Heart right ventricle (tissue), 16 donors: ENCODE measurements around the gene ITPR3. TPM values are rescaled to one million over a fixed set of nuclear protein-coding genes. Genes with fewer than 3 reads are reported as not detected.

Experiments
- ATAC-seq, 8 donors: fragments of 200-7000 bp; cut with Tn5 transposase; one replicate each; pipeline ENCODE4 v1.9.1; 2020; ENCODE audit warnings: mild to moderate bottlenecking in 8 of 8, moderate library complexity in 8 of 8, moderate number of reproducible peaks in 1 of 8
- DNase-seq, 2 donors: peaks; one replicate each; pipeline ENCODE4 v3.0.0-alpha.2; 2020
- H3K27ac ChIP-seq, 10 donors: fragments of 200-600 bp; sonication (generic) in 2 of 10; one replicate each; pipeline versions ENCODE4 v1.5.0 to v1.8.0; 2020 to 2022; ENCODE audit warnings: mild to moderate bottlenecking in 3 of 10
- H3K27me3 ChIP-seq, 7 donors: fragments of 200-600 bp; one replicate each; pipeline ENCODE4 v1.8.0; 2021 to 2022; ENCODE audit warnings: mild to moderate bottlenecking in 2 of 7
- H3K36me3 ChIP-seq, 9 donors: fragments of 200-600 bp; sonication (generic) in 1 of 9; one replicate each; pipeline versions ENCODE4 v1.5.0 to v1.8.0; 2020 to 2022; ENCODE audit warnings: mild to moderate bottlenecking in 2 of 9
- H3K4me1 ChIP-seq, 9 donors: fragments of 200-600 bp; sonication (generic) in 1 of 9; one replicate each; pipeline versions ENCODE4 v1.5.0 to v1.8.0; 2020 to 2022; ENCODE audit warnings: mild to moderate bottlenecking in 4 of 9
- H3K4me3 ChIP-seq, 10 donors: fragments of 200-600 bp; sonication (generic) in 2 of 10; one replicate each; pipeline versions ENCODE4 v1.5.0 to v1.8.0; 2020 to 2022; ENCODE audit warnings: mild to moderate bottlenecking in 7 of 10, moderate library complexity in 2 of 10
- H3K9me3 ChIP-seq, 11 donors: fragments of 200-600 bp in 10 of 11; sonication (generic) in 2 of 11; one replicate each; pipeline versions ENCODE4 v1.5.0 to v1.8.0; 2013 to 2022; ENCODE audit warnings: mild to moderate bottlenecking in 2 of 11, control low read depth in 1 of 11, moderate library complexity in 1 of 11
- CTCF ChIP-seq, 9 donors: fragments of 200-600 bp; sonication (generic) in 2 of 9; IDR thresholded peaks; one replicate each; pipeline versions ENCODE4 v1.5.0 to v1.8.0; 2021 to 2022; ENCODE audit warnings: antibody characterized with exemption in 9 of 9, mild to moderate bottlenecking in 5 of 9, moderate library complexity in 1 of 9
- WGBS, 2 donors: extraction: QIAGEN DNeasy Blood & Tissue Kit; methylation state at CpG; one replicate each; pipeline ENCODE4 v1.1.7; 2013; ENCODE audit warnings: inconsistent platforms in 1 of 2; 5-methylcytosine and 5-hydroxymethylcytosine counted together
- intact Hi-C, 10 donors: fragments of 100-400 bp; cut with DNase I; formaldehyde crosslinking; loops; one replicate each; pipeline versions ENCODE4 v1.11.1 to v1.14.2; 2022
- polyA plus RNA-seq, 2 donors: library from polyadenylated mRNA; stranded (reverse); fragments of 200-250 nt; gene quantifications; one replicate each; pipeline ENCODE4 v1.2.3, GENCODE V29; 2013
- total RNA-seq, 10 donors: library from RNA; stranded (reverse); fragmentation: NEBNext Ultra II Directional in 3 of 10; extraction: Animal tissue kit (Norgen Biotek cat#: 25700) in 3 of 10; gene quantifications; one replicate each; pipeline versions ENCODE4 v1.2.1 to v1.2.4, GENCODE V29; 2021 to 2023
- donor health status: Arrhythmogenic right ventricular cardiomyopathy.
- donor health status: ischemic (EF 13 %, LVEDD 7.1; RV severe dilation, severe dysfunction).
- donor health status: healthy with polysubstance abuse.
- donor health status: DM: no; HTN: yes; CAD: no.
- donor health status: DM: no; HTN: no; CAD: no.
- donor health status: ischemic (EF 25% LVEDD 6.9; RV normal size, moderate dysfunction).
- donor health status: ischemic (EF 25% LVEDD 5.7; RV mildly dilated, moderate dysfunction).
- donor health status: healthy.
- donor health status: DM: yes; HTN: yes; CAD: no.
- donor health status: Ischemic cardiomyopathy.
- donor health status: ischemic (EF 35%, LVEDD 5.7; RV mildly dilated, moderate dysfunction).
- donor health status: nonischemic (EF 11% LVEDD 7.7; RV severe dilation, severe dysfunction).
- donor health status: DM: yes; HTN: yes; CAD: no.
- donor health status: PGD.
- donor health status: ischemic (EF 29% LVEDD 5.4; RV normal size, mild dysfunction).
- donor health status: nonischemic (EF 23%, LVEDD 6.1; RV moderate dilation, normal function).

ITPR3 gene
- total and polyA plus RNA-seq, 12 donors = 3.2 to 16.7 (median 6.0) TPM

GRCh38 chr6:33684983-33685382, 63.9 kb downstream of the ITPR3 start:
- ATAC-seq (no peak), DNase-seq (no peak)
- 93 to 97% methylated on average over 7 of the region's 7 CpGs for WGBS, 2 donors
- TF ChIP-seq CTCF (IDR thresholded peaks at IDR 0.05) = no peak
- no peaks in the 10 kb centered on the region for H3K4me1 ChIP-seq
- intact Hi-C loops = no loop called here
- peaks cover 0 to 98% (median 7%) of the 10 kb centered on the region in 9 donors for H3K36me3 ChIP-seq
- no peak overlapping the region for H3K4me3 ChIP-seq
- H3K9me3 ChIP-seq = no peaks in the 10 kb centered on the region
- no peak overlapping the region for H3K27ac ChIP-seq
- H3K27me3 ChIP-seq = no peaks in the 10 kb centered on the region

GRCh38 chr6:33685411-33686224, 64.5 kb downstream of the ITPR3 start:
- intact Hi-C loops = no loop called here
- Histone ChIP-seq H3K4me1 (peaks cover 0 to 5% (median 0%) of the 10 kb centered on the region in 9 donors), H3K27me3 (no peaks in the 10 kb centered on the region), H3K4me3 (no peak overlapping the region), H3K36me3 (peaks cover 0 to 98% (median 7%) of the 10 kb centered on the region in 9 donors), H3K27ac (no peak overlapping the region), H3K9me3 (no peaks in the 10 kb centered on the region)
- 92 to 96% methylated on average over 37 to 38 of the region's 38 CpGs for WGBS, 2 donors
- ATAC-seq (no peak), DNase-seq (no peak)
- TF ChIP-seq CTCF (IDR thresholded peaks at IDR 0.05) = no peak

GRCh38 chr6:33686225-33686924, 65.3 kb downstream of the ITPR3 start:
- intact Hi-C loops = no loop called here
- peaks cover 0 to 13% (median 2%) of the 10 kb centered on the region in 9 donors for H3K4me1 ChIP-seq
- H3K27ac ChIP-seq = no peak overlapping the region
- H3K36me3 ChIP-seq = peaks cover 0 to 98% (median 7%) of the 10 kb centered on the region in 9 donors
- ATAC-seq (no peak), DNase-seq (no peak)
- no peaks in the 10 kb centered on the region for H3K9me3 ChIP-seq
- WGBS, 2 donors = 75 to 94% methylated on average over 6 of the region's 6 CpGs
- H3K27me3 ChIP-seq = no peaks in the 10 kb centered on the region
- no peak overlapping the region for H3K4me3 ChIP-seq
- TF ChIP-seq CTCF (IDR thresholded peaks at IDR 0.05) = no peak

GRCh38 chr6:33686981-33687975, 66.2 kb downstream of the ITPR3 start:
- WGBS, 2 donors = 95 to 96% methylated on average over 27 of the region's 27 CpGs
- no peaks in the 10 kb centered on the region for H3K27me3 ChIP-seq
- intact Hi-C loops = no loop called here
- H3K4me3 ChIP-seq = no peak overlapping the region
- no peaks in the 10 kb centered on the region for H3K9me3 ChIP-seq
- DNase-seq (no peak), ATAC-seq (no peak)
- no peak overlapping the region for H3K27ac ChIP-seq
- H3K4me1 ChIP-seq = peaks cover 6 to 22% (median 11%) of the 10 kb centered on the region in 9 donors
- no peak for TF ChIP-seq CTCF (IDR thresholded peaks at IDR 0.05)
- peaks cover 0 to 98% (median 11%) of the 10 kb centered on the region in 9 donors for H3K36me3 ChIP-seq
